Measurements from ENCODE around the gene DMC1. TPM values are rescaled to one million over a fixed set of nuclear protein-coding genes. Genes with fewer than 3 reads are reported as not detected.
A peak's percentile ranks its signal among the peaks of the same experiment; 100 is the strongest.

DMC1 gene
- total RNA-seq, 1 experiment from 2014 or later = 0.89 TPM

GRCh38 chr22:38510416-38510970 lies 59.5 kb downstream of the DMC1 start:
- Histone ChIP-seq H3K36me3 (ENCODE audit: control insufficient read depth in 1 of 2, insufficient read depth in 2 of 2, low read length in 2 of 2) (no peaks in the 10 kb centered on the region), H3K27me3 (ENCODE audit: insufficient read depth, low read length) (no peaks in the 10 kb centered on the region), H3K9me2 (ENCODE audit: insufficient read depth) (no peaks in the 10 kb centered on the region), H4K20me1 (ENCODE audit: insufficient read depth) (no peaks in the 10 kb centered on the region), H3K79me2 (ENCODE audit: insufficient read depth, low read length) (peaks cover 6% of the 10 kb centered on the region), H3K27ac (ENCODE audit: low read depth, low read length) (no peak overlapping the region), H3K9me3 (ENCODE audit: control insufficient read depth in 1 of 2, insufficient read depth in 1 of 2, low read depth in 1 of 2, low read length in 2 of 2) (no peaks in the 10 kb centered on the region), H3K4me1 (ENCODE audit: control insufficient read depth in 1 of 2, insufficient read depth in 2 of 2, low read length in 2 of 2) (peaks cover 10 to 19% of the 10 kb centered on the region in 2 experiments; a peak in 3 of 4 replicates), H2AFZ (ENCODE audit: low read depth, low read length, poor library complexity, severe bottlenecking) (no peak overlapping the region), H3K4me3 (replicated peaks in 1 of 2; ENCODE audit: low read depth in 1 of 2, low read length in 2 of 2) (no peak overlapping the region), H3K4me2 (ENCODE audit: low read length) (no peak overlapping the region), H3K9ac (ENCODE audit: low read length) (no peak overlapping the region)
- ATAC-seq (no peak), DNase-seq (ENCODE audit: low read depth, low spot score) (no peak)
- TF ChIP-seq JUND (IDR thresholded peaks at IDR 0.05) = no peak
- RAD21 ChIA-PET (ENCODE audit: low non-redundant PET in 1 of 2, low total read pairs in 2 of 2, uncharacterized antibody in 2 of 2, unreplicated experiment in 2 of 2) = no interaction called here
- no TSS peak for BruUV-seq (replicated peaks)
- intact Hi-C loops (cut with micrococcal nuclease) = no loop called here
- POLR2A ChIA-PET = no interaction called here
- CTCF ChIA-PET = no interaction called here

- Histone ChIP-seq H3K9ac (ENCODE audit: low read length) (peak within 1 kb of the TSS; percentile 99), H3K4me2 (ENCODE audit: low read length) (peak within 1 kb of the TSS; percentile 84), H3K9me3 (ENCODE audit: control insufficient read depth in 1 of 2, insufficient read depth in 1 of 2, low read depth in 1 of 2, low read length in 2 of 2) (no peaks in the 10 kb centered on the region), H3K4me1 (ENCODE audit: control insufficient read depth in 1 of 2, insufficient read depth in 2 of 2, low read length in 2 of 2) (peaks cover 11 to 21% of the 10 kb centered on the region in 2 experiments; a peak in 3 of 4 replicates), H3K79me2 (ENCODE audit: insufficient read depth, low read length) (peaks cover 47% of the 10 kb centered on the region), H2AFZ (ENCODE audit: low read depth, low read length, poor library complexity, severe bottlenecking) (peak within 1 kb of the TSS; percentile 81), H3K9me2 (ENCODE audit: insufficient read depth) (no peaks in the 10 kb centered on the region), H3K27ac (ENCODE audit: low read depth, low read length) (peak within 1 kb of the TSS; percentile 99), H3K36me3 (ENCODE audit: control insufficient read depth in 1 of 2, insufficient read depth in 2 of 2, low read length in 2 of 2) (peaks cover 8 to 27% of the 10 kb centered on the region in 2 experiments; a peak in 3 of 4 replicates), H3K27me3 (ENCODE audit: insufficient read depth, low read length) (no peaks in the 10 kb centered on the region), H4K20me1 (ENCODE audit: insufficient read depth) (peaks cover 23% of the 10 kb centered on the region; the same call in 1 of the 2 replicates), H3K4me3 (replicated peaks in 1 of 2; ENCODE audit: low read depth in 1 of 2, low read length in 2 of 2) (peak within 1 kb of the TSS; percentile 80 to 92)
- intact Hi-C loops (cut with micrococcal nuclease) = no loop called here
- ATAC-seq (peak; percentile 93), DNase-seq (ENCODE audit: low read depth, low spot score) (peak; percentile 91)
- POLR2A ChIA-PET = no interaction called here
- BruUV-seq (replicated peaks) = TSS peak; percentile 96
- RAD21 ChIA-PET (ENCODE audit: low non-redundant PET in 1 of 2, low total read pairs in 2 of 2, uncharacterized antibody in 2 of 2, unreplicated experiment in 2 of 2) = no interaction called here
- TF ChIP-seq POLR2A (IDR thresholded peaks at IDR 0.05; ENCODE audit: borderline replicate concordance, extremely low read depth, insufficient read depth, insufficient read length) (peak; percentile 10), POLR2AphosphoS5 (IDR thresholded peaks at IDR 0.05; ENCODE audit: low read depth, low read length) (peak; percentile 74), FOSL1 (IDR thresholded peaks at IDR 0.05; ENCODE audit: low read depth) (peak; percentile 61), EGR1 (IDR thresholded peaks at IDR 0.05; ENCODE audit: low read depth) (peak; percentile 28; the same call in 1 of the 2 replicates), YY1 (IDR thresholded peaks at IDR 0.05; ENCODE audit: extremely low read depth, insufficient replicate concordance, low read depth, low read length) (peak; percentile 94), MAX (IDR thresholded peaks at IDR 0.05) (peak; percentile 33; the same call in 1 of the 2 replicates), CBX3 (IDR thresholded peaks at IDR 0.05; ENCODE audit: low read depth) (0 out of 2 replicates have a peak, but pooled peaks have one; percentile 50), SP1 (IDR thresholded peaks at IDR 0.05; ENCODE audit: low read depth) (no peak), ZFX (IDR thresholded peaks at IDR 0.05) (0 out of 2 replicates have a peak, but pooled peaks have one; percentile 10), RAD21 (IDR thresholded peaks at IDR 0.05; ENCODE audit: low read depth) (no peak), SIN3A (IDR thresholded peaks at IDR 0.05; ENCODE audit: low read depth) (peak; percentile 18; the same call in 1 of the 2 replicates), TCF7L2 (IDR thresholded peaks at IDR 0.05; ENCODE audit: borderline replicate concordance, extremely low read depth, insufficient read depth, insufficient read length) (peak; percentile 7)
- TF ChIP-seq, protein P1, sequence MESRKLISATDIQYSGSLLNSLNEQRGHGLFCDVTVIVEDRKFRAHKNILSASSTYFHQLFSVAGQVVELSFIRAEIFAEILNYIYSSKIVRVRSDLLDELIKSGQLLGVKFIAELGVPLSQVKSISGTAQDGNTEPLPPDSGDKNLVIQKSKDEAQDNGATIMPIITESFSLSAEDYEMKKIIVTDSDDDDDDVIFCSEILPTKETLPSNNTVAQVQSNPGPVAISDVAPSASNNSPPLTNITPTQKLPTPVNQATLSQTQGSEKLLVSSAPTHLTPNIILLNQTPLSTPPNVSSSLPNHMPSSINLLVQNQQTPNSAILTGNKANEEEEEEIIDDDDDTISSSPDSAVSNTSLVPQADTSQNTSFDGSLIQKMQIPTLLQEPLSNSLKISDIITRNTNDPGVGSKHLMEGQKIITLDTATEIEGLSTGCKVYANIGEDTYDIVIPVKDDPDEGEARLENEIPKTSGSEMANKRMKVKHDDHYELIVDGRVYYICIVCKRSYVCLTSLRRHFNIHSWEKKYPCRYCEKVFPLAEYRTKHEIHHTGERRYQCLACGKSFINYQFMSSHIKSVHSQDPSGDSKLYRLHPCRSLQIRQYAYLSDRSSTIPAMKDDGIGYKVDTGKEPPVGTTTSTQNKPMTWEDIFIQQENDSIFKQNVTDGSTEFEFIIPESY (IDR thresholded peaks at IDR 0.05; ENCODE audit: extremely low read depth, insufficient replicate concordance, low read length) = no peak
- CTCF ChIA-PET = no interaction called here
Measured at GRCh38 chr22:38506118-38506962, 63.6 kb downstream of the DMC1 start, which contains the start of gene DDX17. Gene DDX17 (minus strand): TSS chr22:38506311.

All from HCT116 (cell line).